GM20000 (cell line): ENCODE measurements around the gene EMC8.
"Not testable (repeated sequence)": the region's sequence is repeated elsewhere in the genome, so short reads cannot be mapped to it uniquely, and the experiment has no call there.

Experiments used
- DNase-seq: peaks from one replicate; pipeline ENCODE4 v3.0.0; 2012; ENCODE audit warnings: low spot score
- CTCF ChIP-seq: IDR thresholded peaks from 2 replicates; pipeline ENCODE4 v1.5.1; 2012; ENCODE audit warnings: mild to moderate bottlenecking, control low read depth; ENCODE audit errors: extremely low read depth, missing control alignments

The EMC8 gene

GRCh38 chr16:85820604-85821372, 21.4 kb upstream of the EMC8 start:
- TF ChIP-seq CTCF: no peak
- DNase-seq: no peak

- no peak for TF ChIP-seq CTCF
- no peak for DNase-seq
Measured at GRCh38 chr16:85819771-85820170, 20.4 kb upstream of the EMC8 start.

- peak; percentile 76 for TF ChIP-seq CTCF
- peak; percentile 88 for DNase-seq
Measured at GRCh38 chr16:85819245-85819644, 19.9 kb upstream of the EMC8 start.

GRCh38 chr16:85817195-85817594, 17.9 kb upstream of the EMC8 start:
- not testable (repeated sequence) for DNase-seq

- TF ChIP-seq CTCF: no peak
- DNase-seq: no peak
Measured at GRCh38 chr16:85816159-85816558, 16.8 kb upstream of the EMC8 start.

GRCh38 chr16:85812811-85813700, 13.7 kb upstream of the EMC8 start:
- no peak for TF ChIP-seq CTCF
- DNase-seq: no peak

- TF ChIP-seq CTCF: no peak
- DNase-seq: no peak
Measured at GRCh38 chr16:85812031-85812807, 12.9 kb upstream of the EMC8 start.
